GM12864 (cell line): ENCODE data around the gene ZXDC.

Experiments used
- DNase-seq: peaks from one replicate; pipeline ENCODE4 v3.0.0-alpha.2; 2011; ENCODE audit warnings: low read depth
- H3K4me3 ChIP-seq: 2 replicates; pipeline ENCODE4 v1.5.1; 2011; ENCODE audit warnings: mild to moderate bottlenecking, low read depth, low read length, control low read depth
- TF ChIP-seq, protein P1 (sequence below): IDR thresholded peaks from 2 replicates; pipeline ENCODE4 v1.5.1; 2011; ENCODE audit warnings: low read depth, mild to moderate bottlenecking, moderate library complexity, low read length, control low read depth, inconsistent platforms; ENCODE audit errors: missing control alignments

Gene ZXDC

DNA sequence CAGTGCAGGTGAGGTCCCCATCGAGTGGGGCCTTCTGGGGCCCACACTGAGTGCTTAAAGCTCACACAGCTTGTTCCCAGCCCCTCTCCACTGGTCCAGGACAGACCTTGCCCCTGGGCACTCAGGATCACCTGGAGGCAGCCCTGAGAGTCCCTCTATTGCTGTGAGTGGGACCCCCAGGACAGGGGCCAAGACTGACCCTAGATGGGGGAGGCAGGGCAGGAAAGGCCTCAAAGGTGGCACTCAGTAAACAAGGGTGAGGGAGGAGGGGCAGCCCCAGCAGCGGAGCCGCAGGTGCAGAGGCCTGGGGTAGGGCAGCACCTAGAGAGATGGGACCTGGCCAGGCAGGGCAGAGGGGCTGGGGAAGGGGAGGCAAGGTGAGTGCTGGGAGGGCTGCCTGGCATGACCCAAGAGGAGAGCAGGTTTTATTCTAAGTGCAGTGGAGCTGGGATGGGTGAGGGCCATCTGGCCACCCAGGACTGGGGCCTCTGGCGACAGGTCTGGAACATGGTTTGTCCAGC lies 53.1 kb downstream of the ZXDC start:
- TF ChIP-seq, protein P1, sequence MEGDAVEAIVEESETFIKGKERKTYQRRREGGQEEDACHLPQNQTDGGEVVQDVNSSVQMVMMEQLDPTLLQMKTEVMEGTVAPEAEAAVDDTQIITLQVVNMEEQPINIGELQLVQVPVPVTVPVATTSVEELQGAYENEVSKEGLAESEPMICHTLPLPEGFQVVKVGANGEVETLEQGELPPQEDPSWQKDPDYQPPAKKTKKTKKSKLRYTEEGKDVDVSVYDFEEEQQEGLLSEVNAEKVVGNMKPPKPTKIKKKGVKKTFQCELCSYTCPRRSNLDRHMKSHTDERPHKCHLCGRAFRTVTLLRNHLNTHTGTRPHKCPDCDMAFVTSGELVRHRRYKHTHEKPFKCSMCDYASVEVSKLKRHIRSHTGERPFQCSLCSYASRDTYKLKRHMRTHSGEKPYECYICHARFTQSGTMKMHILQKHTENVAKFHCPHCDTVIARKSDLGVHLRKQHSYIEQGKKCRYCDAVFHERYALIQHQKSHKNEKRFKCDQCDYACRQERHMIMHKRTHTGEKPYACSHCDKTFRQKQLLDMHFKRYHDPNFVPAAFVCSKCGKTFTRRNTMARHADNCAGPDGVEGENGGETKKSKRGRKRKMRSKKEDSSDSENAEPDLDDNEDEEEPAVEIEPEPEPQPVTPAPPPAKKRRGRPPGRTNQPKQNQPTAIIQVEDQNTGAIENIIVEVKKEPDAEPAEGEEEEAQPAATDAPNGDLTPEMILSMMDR, result no peak
- DNase-seq, result no peak
- H3K4me3 ChIP-seq, result no peak overlapping the region

DNA sequence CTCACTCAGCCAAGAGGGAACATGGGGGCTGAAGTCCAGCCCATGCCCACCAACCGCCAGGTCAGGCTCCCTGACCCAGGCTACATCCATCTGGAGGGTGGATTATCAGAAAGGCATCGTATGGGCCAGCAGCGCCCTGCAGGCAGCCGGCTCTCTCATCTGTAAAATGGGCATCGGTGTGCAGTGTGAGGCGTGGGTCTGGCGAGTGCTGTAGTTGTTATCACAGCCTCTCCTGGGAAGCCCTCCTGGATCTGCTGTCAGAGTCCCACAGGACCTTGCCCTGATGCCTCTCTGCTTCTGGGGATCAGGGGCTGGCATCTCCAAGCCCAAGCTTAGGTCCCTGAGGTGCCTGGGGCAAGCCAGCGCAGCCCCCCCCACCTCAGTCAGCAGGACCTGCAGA lies 53.6 kb downstream of the ZXDC start:
- DNase-seq, result no peak
- TF ChIP-seq, protein P1, result no peak
- no peak overlapping the region for H3K4me3 ChIP-seq

DNA sequence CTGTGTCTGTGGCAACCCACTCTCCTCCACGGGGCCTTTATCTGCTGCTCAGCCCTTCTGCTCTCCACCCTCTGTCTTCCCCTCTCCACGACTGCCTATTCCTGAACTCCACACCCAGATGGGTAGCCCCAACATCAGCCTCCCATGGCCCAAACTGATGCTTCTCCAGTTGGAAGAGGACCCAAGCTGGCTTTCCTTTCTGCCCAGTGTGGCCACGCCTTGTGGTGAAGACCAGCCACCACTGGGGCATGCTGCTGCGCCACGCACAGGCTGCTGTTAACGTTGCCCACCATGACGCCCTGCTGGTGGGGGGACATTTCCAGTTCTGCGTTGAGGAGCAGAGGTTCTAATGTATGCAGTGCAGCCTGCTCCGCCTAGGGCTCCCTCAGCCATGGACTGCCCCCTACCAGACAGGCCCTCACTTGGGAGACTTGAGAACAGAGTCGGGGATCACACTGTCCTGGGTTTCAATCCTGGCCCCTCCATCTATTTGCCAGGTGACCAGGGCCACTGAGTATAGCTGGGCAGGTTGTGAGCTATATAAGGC lies 54.0 kb downstream of the ZXDC start:
- no peak for DNase-seq
- TF ChIP-seq, protein P1, result no peak

DNA sequence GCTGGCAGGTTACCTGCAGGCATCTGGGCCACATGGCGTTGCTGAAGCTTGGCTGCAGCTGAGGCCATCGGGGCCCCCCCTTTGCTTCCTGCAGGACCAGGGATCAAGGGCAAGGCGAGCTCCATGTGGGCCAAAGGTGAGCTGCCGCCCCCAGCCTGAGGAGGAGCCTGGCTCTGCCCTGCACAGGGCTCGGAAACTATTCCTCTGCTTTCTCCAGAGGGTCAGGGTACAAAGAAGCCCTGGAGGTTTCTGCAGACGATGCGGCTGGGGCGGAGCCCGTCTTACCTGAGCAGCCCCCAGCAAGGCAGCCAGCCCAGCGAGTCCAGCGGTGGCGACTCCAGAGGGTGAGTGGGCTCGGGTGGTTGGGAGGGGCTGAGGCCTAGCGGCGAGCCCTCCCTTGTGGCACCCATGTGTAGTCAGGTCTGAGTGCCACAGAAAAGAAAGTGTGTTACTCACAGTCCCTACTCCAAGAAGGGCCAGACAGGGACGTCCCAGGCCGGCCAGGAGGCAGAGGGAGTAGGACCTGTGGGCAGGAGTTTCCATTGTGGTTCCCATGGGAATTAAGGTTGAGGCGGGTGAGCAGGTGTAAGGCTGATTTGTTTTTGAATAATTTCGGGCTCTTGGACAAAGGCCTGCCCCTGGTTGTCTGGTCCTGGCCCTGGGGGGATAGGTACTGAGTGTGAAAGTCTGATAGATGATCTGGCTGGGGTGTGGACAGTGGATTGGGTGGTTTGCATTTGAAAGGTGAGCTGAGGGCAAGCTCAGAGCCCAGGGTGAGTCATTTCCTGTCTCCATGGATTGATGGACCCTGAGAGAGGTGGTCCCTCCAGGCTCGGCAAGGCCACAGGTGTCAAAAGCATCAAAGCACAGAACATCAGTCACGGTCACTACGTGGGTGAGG lies 55.6 kb downstream of the ZXDC start:
- DNase-seq, result no peak
- TF ChIP-seq, protein P1, result no peak
- H3K4me3 ChIP-seq, result no peak overlapping the region

More for the DNA sequence above, 54.0 kb downstream of the ZXDC start:
- no peak overlapping the region for H3K4me3 ChIP-seq

DNA sequence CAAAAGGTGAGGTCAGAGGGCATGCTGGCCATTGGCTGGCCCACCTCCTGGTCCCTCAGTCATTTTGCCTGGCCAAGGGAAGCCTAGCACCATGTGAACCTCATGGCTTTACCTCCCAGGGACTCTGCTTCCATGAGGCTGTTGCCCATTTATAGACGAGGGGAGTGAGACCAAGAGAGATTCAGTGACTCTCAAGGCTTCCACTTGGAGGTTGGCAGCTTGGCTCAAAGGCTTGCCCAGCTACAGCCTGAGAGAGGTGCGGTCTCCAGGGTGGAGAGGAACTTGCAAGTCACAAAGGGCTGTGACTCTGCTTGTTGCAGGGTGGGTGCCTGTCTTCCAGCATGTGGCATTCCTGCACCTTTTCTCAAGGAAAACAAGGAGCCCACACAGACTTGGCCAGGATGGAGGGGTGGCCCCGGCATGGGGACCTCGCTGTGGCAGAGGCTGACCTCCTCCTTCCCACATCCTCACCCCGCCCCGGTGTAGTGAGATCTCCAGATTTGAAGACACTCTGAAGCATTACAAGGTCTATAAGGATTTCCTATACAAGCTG lies 56.5 kb downstream of the ZXDC start:
- DNase-seq, result no peak
- H3K4me3 ChIP-seq, result no peak overlapping the region
- TF ChIP-seq, protein P1, result no peak

DNA sequence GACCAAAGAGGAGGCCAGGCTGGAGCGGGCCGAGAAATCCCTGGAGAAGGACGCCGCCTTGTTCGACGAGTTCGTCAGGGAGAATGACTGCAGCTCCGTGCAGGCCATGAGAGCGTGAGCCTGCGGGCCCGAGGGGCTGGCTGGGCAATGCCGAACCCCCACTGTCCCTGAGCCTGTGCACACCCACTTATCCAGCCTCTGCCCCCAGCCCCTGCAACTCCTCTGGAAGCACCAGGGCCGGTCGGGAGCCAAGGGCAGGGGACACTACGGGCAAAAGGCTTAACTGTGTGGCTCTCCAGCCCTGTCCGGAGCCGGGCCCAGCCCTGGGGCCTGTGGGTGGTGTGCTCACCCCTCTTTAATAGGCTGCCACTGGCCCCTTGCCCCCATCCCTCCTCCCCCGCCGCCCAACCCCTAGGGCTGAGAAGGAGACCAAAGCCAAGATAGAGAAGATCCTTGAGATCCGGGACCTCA lies 57.0 kb downstream of the ZXDC start:
- TF ChIP-seq, protein P1, result no peak
- H3K4me3 ChIP-seq, result no peak overlapping the region
- DNase-seq, result no peak
